ENCODE results near the gene PLEKHH1. TPM values are rescaled to one million over a fixed set of nuclear protein-coding genes. Genes with fewer than 3 reads are reported as not detected.
A peak's percentile ranks its signal among the peaks of the same experiment; 100 is the strongest.

The PLEKHH1 gene
- total and polyA plus RNA-seq, 2 experiments from 2014 or later = 18.0 to 29.9 TPM

DNA sequence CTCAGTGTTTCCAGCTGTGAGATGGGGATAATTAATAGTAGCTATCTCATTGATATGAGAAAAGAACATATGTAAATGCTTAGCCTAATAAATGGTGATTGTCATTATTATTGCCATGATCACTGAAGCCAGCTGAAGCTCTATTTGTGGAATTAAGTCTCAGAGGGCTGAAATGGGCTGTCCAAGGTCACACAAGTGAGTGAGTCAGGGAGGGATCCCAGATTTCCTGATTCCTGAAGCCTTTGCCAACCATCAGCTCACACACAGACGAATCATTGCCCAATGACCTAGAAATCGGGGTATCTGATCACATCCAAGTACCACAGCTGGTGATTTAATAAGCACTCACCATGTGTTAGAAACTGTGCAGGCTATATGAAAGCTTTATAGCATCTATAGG, 23.0 kb upstream of the PLEKHH1 start:
- no peak overlapping the region for H3K27ac ChIP-seq
- H3K27me3 ChIP-seq = peaks cover 25% of the 10 kb centered on the region
- no peaks in the 10 kb centered on the region for H3K4me1 ChIP-seq (ENCODE audit: low read depth)
- TF ChIP-seq, protein P1, sequence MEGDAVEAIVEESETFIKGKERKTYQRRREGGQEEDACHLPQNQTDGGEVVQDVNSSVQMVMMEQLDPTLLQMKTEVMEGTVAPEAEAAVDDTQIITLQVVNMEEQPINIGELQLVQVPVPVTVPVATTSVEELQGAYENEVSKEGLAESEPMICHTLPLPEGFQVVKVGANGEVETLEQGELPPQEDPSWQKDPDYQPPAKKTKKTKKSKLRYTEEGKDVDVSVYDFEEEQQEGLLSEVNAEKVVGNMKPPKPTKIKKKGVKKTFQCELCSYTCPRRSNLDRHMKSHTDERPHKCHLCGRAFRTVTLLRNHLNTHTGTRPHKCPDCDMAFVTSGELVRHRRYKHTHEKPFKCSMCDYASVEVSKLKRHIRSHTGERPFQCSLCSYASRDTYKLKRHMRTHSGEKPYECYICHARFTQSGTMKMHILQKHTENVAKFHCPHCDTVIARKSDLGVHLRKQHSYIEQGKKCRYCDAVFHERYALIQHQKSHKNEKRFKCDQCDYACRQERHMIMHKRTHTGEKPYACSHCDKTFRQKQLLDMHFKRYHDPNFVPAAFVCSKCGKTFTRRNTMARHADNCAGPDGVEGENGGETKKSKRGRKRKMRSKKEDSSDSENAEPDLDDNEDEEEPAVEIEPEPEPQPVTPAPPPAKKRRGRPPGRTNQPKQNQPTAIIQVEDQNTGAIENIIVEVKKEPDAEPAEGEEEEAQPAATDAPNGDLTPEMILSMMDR (IDR thresholded peaks at IDR 0.05; ENCODE audit: low read depth, low read length) = no peak
- H3K36me3 ChIP-seq = no peaks in the 10 kb centered on the region
- DNase-seq (ENCODE audit: low read depth in 1 of 2, low spot score in 1 of 2) = peak in 1 of 2 donors; percentile 38
- H3K9me3 ChIP-seq (ENCODE audit: low read depth) = no peaks in the 10 kb centered on the region
- no peak overlapping the region for H3K4me3 ChIP-seq

DNA sequence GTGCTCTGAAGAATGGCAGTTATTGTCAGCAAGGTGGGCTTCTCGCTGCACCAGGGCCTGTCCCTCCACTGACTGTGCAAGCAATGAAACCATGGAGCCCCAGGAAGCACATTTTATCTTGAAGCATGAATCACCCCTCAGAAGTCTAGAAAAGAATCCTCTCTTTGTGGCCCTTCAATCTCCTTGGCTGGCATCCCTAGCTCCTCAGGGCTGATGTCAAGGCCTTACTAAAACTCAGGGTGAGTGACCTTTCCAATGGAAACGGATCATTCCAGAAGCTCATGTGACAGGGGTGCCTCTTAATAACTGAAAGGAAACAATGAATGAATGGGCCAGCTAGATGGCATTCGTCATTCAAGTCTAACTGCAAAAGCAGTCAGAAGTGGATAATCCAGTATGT, 22.3 kb upstream of the PLEKHH1 start:
- no peak overlapping the region for H3K4me3 ChIP-seq
- no peaks in the 10 kb centered on the region for H3K9me3 ChIP-seq (ENCODE audit: low read depth)
- TF ChIP-seq, protein P1 (IDR thresholded peaks at IDR 0.05; ENCODE audit: low read depth, low read length) = no peak
- DNase-seq (ENCODE audit: low read depth in 1 of 2, low spot score in 1 of 2) = peak in 1 of 2 donors; percentile 33
- H3K27ac ChIP-seq = no peak overlapping the region
- H3K27me3 ChIP-seq = peaks cover 32% of the 10 kb centered on the region
- no peaks in the 10 kb centered on the region for H3K36me3 ChIP-seq
- H3K4me1 ChIP-seq (ENCODE audit: low read depth) = no peaks in the 10 kb centered on the region

DNA sequence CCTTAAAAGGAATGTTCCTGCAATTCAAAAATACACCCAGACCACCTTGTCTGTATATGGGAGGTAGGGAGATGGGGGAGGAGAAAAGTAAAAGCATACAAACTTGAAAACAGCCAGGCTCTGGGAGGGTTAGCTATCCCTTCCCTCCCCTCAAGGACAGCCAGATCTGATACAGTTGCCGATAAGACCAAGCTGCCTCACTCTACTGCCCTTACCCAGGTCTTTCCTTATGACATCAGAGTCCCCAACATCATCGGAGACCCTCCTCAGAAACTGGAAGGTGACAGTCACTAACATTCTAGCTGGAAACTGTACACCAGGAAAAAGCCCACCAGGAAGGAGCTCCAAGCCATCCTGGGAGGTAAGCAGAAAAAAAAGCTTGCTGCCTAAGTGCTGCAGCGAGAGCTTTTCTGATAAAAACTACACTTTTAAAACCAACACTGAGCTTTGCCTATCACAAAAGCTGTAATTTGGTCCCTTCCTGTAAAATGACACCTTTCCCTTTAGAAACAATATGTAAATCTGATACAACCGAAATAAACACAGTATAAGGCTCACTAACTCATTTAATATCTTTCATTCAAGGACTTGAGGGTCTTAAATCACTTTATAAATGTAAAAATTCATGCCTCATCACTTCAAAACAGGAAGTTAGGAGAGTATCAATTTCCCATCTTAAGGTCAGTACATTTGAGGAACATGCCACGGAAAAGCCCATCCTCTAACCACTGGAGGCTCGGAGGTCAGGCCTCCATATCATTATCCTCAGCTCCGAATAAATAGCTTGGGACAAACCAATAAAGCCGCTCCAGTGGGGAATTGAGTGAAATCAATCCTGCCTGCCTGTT, 20.4 kb upstream of the PLEKHH1 start:
- no peak for DNase-seq (ENCODE audit: low read depth in 1 of 2, low spot score in 1 of 2)
- H3K4me3 ChIP-seq = no peak overlapping the region
- peaks cover 50% of the 10 kb centered on the region for H3K27me3 ChIP-seq

DNA sequence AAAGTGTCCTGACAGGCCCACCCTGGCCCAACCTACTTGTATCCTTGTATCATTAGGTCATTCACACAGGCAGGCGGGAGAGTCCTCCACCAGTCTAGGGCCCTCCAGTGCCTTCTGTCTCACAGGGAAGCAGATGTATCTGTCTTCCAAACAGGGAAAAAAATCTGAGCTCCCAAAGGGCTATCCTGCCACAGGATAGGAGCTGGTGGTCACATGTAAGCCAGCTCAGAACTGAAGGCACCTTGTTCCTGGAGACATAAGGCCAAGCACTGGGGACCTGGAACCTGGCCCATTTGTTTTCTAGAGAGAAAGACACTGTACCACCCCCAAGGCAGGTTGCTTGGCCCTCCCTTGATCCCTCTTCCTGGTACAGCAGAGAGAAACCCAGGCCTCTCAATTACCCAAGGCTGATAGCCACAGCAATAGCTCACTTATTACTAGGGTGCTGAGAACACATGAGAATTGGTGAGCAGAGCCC, 19.4 kb upstream of the PLEKHH1 start:
- Histone ChIP-seq H3K36me3 (no peaks in the 10 kb centered on the region), H3K27ac (no peak overlapping the region), H3K4me3 (no peak overlapping the region), H3K4me1 (ENCODE audit: low read depth) (no peaks in the 10 kb centered on the region), H3K9me3 (ENCODE audit: low read depth) (no peaks in the 10 kb centered on the region), H3K27me3 (peaks cover 60% of the 10 kb centered on the region)
- TF ChIP-seq, protein P1 (IDR thresholded peaks at IDR 0.05; ENCODE audit: low read depth, low read length) = no peak
- DNase-seq (ENCODE audit: low read depth in 1 of 2, low spot score in 1 of 2) = no peak

More for the DNA sequence above, 20.4 kb upstream of the PLEKHH1 start:
- Histone ChIP-seq H3K4me1 (ENCODE audit: low read depth) (no peaks in the 10 kb centered on the region), H3K9me3 (ENCODE audit: low read depth) (no peaks in the 10 kb centered on the region), H3K36me3 (no peaks in the 10 kb centered on the region), H3K27ac (no peak overlapping the region)
- TF ChIP-seq, protein P1 (IDR thresholded peaks at IDR 0.05; ENCODE audit: low read depth, low read length) = no peak

DNA sequence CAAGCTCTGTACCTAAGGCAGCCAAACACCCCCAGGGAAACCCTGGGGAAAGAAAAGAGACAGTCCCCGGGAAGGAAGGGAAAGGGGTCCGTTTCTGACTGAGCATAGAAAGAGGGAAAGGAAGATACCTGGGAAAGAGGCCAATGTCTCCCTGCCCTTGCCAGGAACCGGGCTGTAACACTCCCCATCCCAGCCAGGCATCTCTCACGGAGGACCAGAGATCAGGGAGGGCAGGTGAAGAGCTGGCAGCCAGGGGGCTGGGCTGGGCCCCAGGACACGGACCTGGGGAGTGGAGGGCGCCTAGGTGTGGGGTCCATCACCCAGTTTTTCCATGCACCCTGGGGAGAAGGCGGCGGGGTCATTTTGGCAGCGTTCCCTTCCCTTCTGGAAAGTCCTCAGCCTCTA, 18.9 kb upstream of the PLEKHH1 start:
- Histone ChIP-seq H3K27ac (no peak overlapping the region), H3K4me3 (no peak overlapping the region), H3K4me1 (ENCODE audit: low read depth) (no peaks in the 10 kb centered on the region), H3K36me3 (no peaks in the 10 kb centered on the region), H3K9me3 (ENCODE audit: low read depth) (no peaks in the 10 kb centered on the region), H3K27me3 (peaks cover 66% of the 10 kb centered on the region)
- TF ChIP-seq, protein P1 (IDR thresholded peaks at IDR 0.05; ENCODE audit: low read depth, low read length) = no peak
- DNase-seq (ENCODE audit: low read depth in 1 of 2, low spot score in 1 of 2) = no peak

Measured in cardiac muscle cell (in vitro differentiated cells and primary cell).